GM23338 (cell line): ENCODE measurements around the gene EPHB6. TPM values are rescaled to one million over a fixed set of nuclear protein-coding genes. Genes with fewer than 3 reads are reported as not detected.

Experiments
- ATAC-seq: fragments of 200-7000 bp; cut with Tn5 transposase; 3 replicates; pipeline ENCODE4 v1.9.1; 2020
- DNase-seq: peaks from one replicate; pipeline ENCODE4 v3.0.0-alpha.2; 2015; ENCODE audit warnings: low spot score
- H2AFZ ChIP-seq: fragments of 200-600 bp; sonication (generic); 2 replicates; pipeline ENCODE4 v1.8.0; 2016; ENCODE audit warnings: antibody characterized with exemption, mild to moderate bottlenecking, moderate library complexity
- H3F3A ChIP-seq: fragments of 200-600 bp; sonication (generic); replicated peaks from 2 replicates; pipeline ENCODE4 v1.8.0; 2017; ENCODE audit warnings: antibody characterized with exemption, mixed run types, low read depth
- H3K27ac ChIP-seq: fragments of 200-600 bp; sonication (generic); 2 replicates; pipeline ENCODE4 v1.6.1; 2016; ENCODE audit warnings: low read depth
- H3K27me3 ChIP-seq: fragments of 200-600 bp; sonication (generic); 2 replicates; pipeline ENCODE4 v1.8.0; 2016; ENCODE audit warnings: mild to moderate bottlenecking, mixed run types, moderate library complexity; ENCODE audit not compliant: insufficient read depth
- H3K36me3 ChIP-seq: fragments of 200-600 bp; sonication (generic); 2 replicates; pipeline ENCODE4 v1.8.0; 2016; ENCODE audit warnings: mild to moderate bottlenecking; ENCODE audit not compliant: insufficient read depth
- H3K4me1 ChIP-seq: fragments of 200-600 bp; sonication (generic); 2 replicates; pipeline ENCODE4 v1.8.0; 2016; ENCODE audit warnings: mild to moderate bottlenecking, moderate library complexity; ENCODE audit not compliant: insufficient read depth
- H3K4me2 ChIP-seq: fragments of 200-600 bp; sonication (generic); 2 replicates; pipeline ENCODE4 v1.7.1; 2017; ENCODE audit warnings: mixed run types
- H3K4me3 ChIP-seq: fragments of 200-600 bp; sonication (generic); 2 replicates; pipeline ENCODE4 v1.6.1; 2016; ENCODE audit warnings: mixed run types
- H3K79me2 ChIP-seq: fragments of 200-600 bp; sonication (generic); replicated peaks from 2 replicates; pipeline ENCODE4 v1.8.0; 2017; ENCODE audit warnings: mild to moderate bottlenecking; ENCODE audit not compliant: insufficient read depth
- H3K9me2 ChIP-seq: fragments of 200-600 bp; sonication (generic); 2 replicates; pipeline ENCODE4 v1.8.0; 2017; ENCODE audit not compliant: insufficient read depth
- H4K20me1 ChIP-seq: fragments of 200-600 bp; sonication (generic); replicated peaks from 2 replicates; pipeline ENCODE4 v1.8.0; 2017; ENCODE audit warnings: mild to moderate bottlenecking; ENCODE audit not compliant: insufficient read depth
- H3K27ac Mint-ChIP-seq: 2 replicates; pipeline ENCODE4 v1.8.0; 2020; ENCODE audit warnings: inconsistent platforms, mild to moderate bottlenecking, moderate library complexity, mixed read lengths
- H3K27me3 Mint-ChIP-seq: 3 replicates; pipeline ENCODE4 v1.8.0; 2022; ENCODE audit warnings: low read depth, mild to moderate bottlenecking, moderate library complexity, mixed read lengths, inconsistent platforms; ENCODE audit not compliant: insufficient read depth, poor library complexity
- H3K36me3 Mint-ChIP-seq: 3 replicates; pipeline ENCODE4 v1.8.0; 2021; ENCODE audit warnings: low read depth, mild to moderate bottlenecking, inconsistent platforms, moderate library complexity, mixed read lengths
- H3K4me1 Mint-ChIP-seq: 3 replicates; pipeline ENCODE4 v1.8.0; 2020; ENCODE audit warnings: mild to moderate bottlenecking, inconsistent platforms, mixed read lengths
- H3K4me3 Mint-ChIP-seq: 3 replicates; pipeline ENCODE4 v1.8.0; 2021; ENCODE audit warnings: moderate library complexity, mild to moderate bottlenecking, inconsistent platforms, mixed read lengths
- H3K9me3 Mint-ChIP-seq: 3 replicates; pipeline ENCODE4 v1.8.0; 2020; ENCODE audit warnings: moderate library complexity, mild to moderate bottlenecking, inconsistent platforms, mixed read lengths
- CREB1 ChIP-seq: fragments of 250-450 bp; sonication (Bioruptor Pico); IDR thresholded peaks from 2 replicates; pipeline ENCODE4 v1.5.0; 2020; ENCODE audit warnings: low read depth, mild to moderate bottlenecking, moderate library complexity
- CTCF ChIP-seq, 2 experiments: fragments of 200-600 bp in 1 of 2; sonication (generic) in 1 of 2; conservative IDR thresholded peaks; 2 replicates each; pipeline versions ENCODE4 v1.5.1 to v1.6.1; 2016 to 2017; ENCODE audit warnings: antibody characterized with exemption in 2 of 2, low read depth in 2 of 2, mild to moderate bottlenecking in 2 of 2, moderate library complexity in 1 of 2
- ETS1 ChIP-seq: IDR thresholded peaks from 2 replicates; pipeline ENCODE4 v1.6.1; 2016; ENCODE audit warnings: antibody characterized with exemption
- EZH2 ChIP-seq: fragments of 200-600 bp; sonication (generic); IDR thresholded peaks from one replicate; pipeline ENCODE4 v1.8.0; 2017; ENCODE audit warnings: antibody characterized with exemption, mild to moderate bottlenecking, low read depth; ENCODE audit not compliant: unreplicated experiment
- EZH2phosphoT487 ChIP-seq: fragments of 200-600 bp; sonication (generic); IDR thresholded peaks from one replicate; pipeline ENCODE4 v1.8.1; 2018; ENCODE audit warnings: antibody characterized with exemption; ENCODE audit not compliant: unreplicated experiment
- JUNB ChIP-seq: IDR thresholded peaks from one replicate; pipeline ENCODE4 v1.6.1; 2016; ENCODE audit warnings: antibody characterized with exemption; ENCODE audit not compliant: unreplicated experiment
- NANOG ChIP-seq: IDR thresholded peaks from 2 replicates; pipeline ENCODE4 v1.6.1; 2016; ENCODE audit warnings: antibody characterized with exemption, borderline replicate concordance
- POLR2AphosphoS5 ChIP-seq: IDR thresholded peaks from 2 replicates; pipeline ENCODE4 v1.6.1; 2016; ENCODE audit warnings: antibody characterized with exemption, low read depth
- STAT1 ChIP-seq: IDR thresholded peaks from one replicate; pipeline ENCODE4 v1.6.1; 2016; ENCODE audit warnings: antibody characterized with exemption; ENCODE audit not compliant: unreplicated experiment
- ZNF114 ChIP-seq: fragments of 250-450 bp; sonication (Bioruptor Pico); IDR thresholded peaks from 2 replicates; pipeline ENCODE4 v1.5.0; 2020; ENCODE audit warnings: mild to moderate bottlenecking, moderate library complexity
- ZNF331 ChIP-seq: fragments of 250-450 bp; sonication (Bioruptor Pico); IDR thresholded peaks from 2 replicates; pipeline ENCODE4 v1.5.0; 2020; ENCODE audit warnings: low read depth, mild to moderate bottlenecking, moderate library complexity
- ZNF462 ChIP-seq: fragments of 250-450 bp; sonication (Bioruptor Pico); IDR thresholded peaks from 2 replicates; pipeline ENCODE4 v1.5.0; 2020; ENCODE audit warnings: mild to moderate bottlenecking, moderate library complexity
- polyA plus RNA-seq: library from polyadenylated mRNA; unstranded; fragments of >200 nt; fragmentation: Nextera tagmentation; extraction: Ambion mirVana; gene quantifications from 2 replicates; pipeline ENCODE4 v1.2.1, GENCODE V29; 2016
- total RNA-seq: library from RNA; depleted of rRNA; stranded (reverse); fragments of >200 nt; shearing (Covaris generic); gene quantifications from 2 replicates; pipeline ENCODE4 v1.2.3, GENCODE V29; 2014

Gene EPHB6
- total and polyA plus RNA-seq, 2 experiments from 2014 or later = 20.8 to 27.5 TPM

- Mint-ChIP-seq H3K27me3 (peaks cover 4% of the 10 kb centered on the region), H3K36me3 (peaks cover 5% of the 10 kb centered on the region; the same call in 2 of the 3 replicates), H3K9me3 (peaks cover 35% of the 10 kb centered on the region), H3K4me3 (no peak overlapping the region), H3K4me1 (0 out of 3 replicates have a peak, but pooled peaks cover 4% of the 10 kb centered on the region), H3K27ac (no peak overlapping the region)
- Histone ChIP-seq H3K9me2 (peaks cover 8% of the 10 kb centered on the region; the same call in 1 of the 2 replicates), H3K4me2 (no peak overlapping the region), H3F3A (no peaks in the 10 kb centered on the region), H3K36me3 (0 out of 2 replicates have a peak, but pooled peaks cover 15% of the 10 kb centered on the region), H4K20me1 (no peaks in the 10 kb centered on the region), H3K27ac (no peak overlapping the region), H3K27me3 (no peaks in the 10 kb centered on the region), H3K79me2 (no peaks in the 10 kb centered on the region), H3K4me3 (no peak overlapping the region), H2AFZ (no peak overlapping the region), H3K4me1 (no peaks in the 10 kb centered on the region)
- DNase-seq (no peak), ATAC-seq (no peak)
- no peak for TF ChIP-seq EZH2
Measured at GRCh38 chr7:142904128-142904527, 49.3 kb downstream of the EPHB6 start.

- Histone ChIP-seq H3K9me2 (peaks cover 8% of the 10 kb centered on the region; the same call in 1 of the 2 replicates), H3K4me3 (no peak overlapping the region)
- peaks cover 35% of the 10 kb centered on the region for H3K9me3 Mint-ChIP-seq
- TF ChIP-seq STAT1 (no peak), ZNF462 (CRISPR knock-in tag) (no peak), CREB1 (CRISPR knock-in tag) (no peak), ETS1 (no peak), CTCF (conservative IDR thresholded peaks at IDR 0.05; ENCODE audit: low read depth in 2 of 2) (no peak), ZNF114 (no peak), EZH2 (no peak), NANOG (no peak), POLR2AphosphoS5 (no peak), JUNB (no peak), EZH2phosphoT487 (no peak), ZNF331 (CRISPR knock-in tag) (no peak)
Measured at GRCh38 chr7:142905759-142906158, 50.9 kb downstream of the EPHB6 start.

More at GRCh38 chr7:142905759-142906158, 50.9 kb downstream of the EPHB6 start:
- no peak for DNase-seq
- H3K27me3 Mint-ChIP-seq = peaks cover 4% of the 10 kb centered on the region
- no peaks in the 10 kb centered on the region for H4K20me1 ChIP-seq
- 0 out of 3 replicates have a peak, but pooled peaks cover 4% of the 10 kb centered on the region for H3K4me1 Mint-ChIP-seq
- no peak overlapping the region for H2AFZ ChIP-seq
- H3F3A ChIP-seq = no peaks in the 10 kb centered on the region
- H3K4me2 ChIP-seq = no peak overlapping the region
- no peaks in the 10 kb centered on the region for H3K27me3 ChIP-seq
- no peak overlapping the region for H3K4me3 Mint-ChIP-seq
- H3K79me2 ChIP-seq = no peaks in the 10 kb centered on the region
- 0 out of 2 replicates have a peak, but pooled peaks cover 15% of the 10 kb centered on the region for H3K36me3 ChIP-seq
- H3K36me3 Mint-ChIP-seq = peaks cover 5% of the 10 kb centered on the region; the same call in 2 of the 3 replicates
- H3K4me1 ChIP-seq = no peaks in the 10 kb centered on the region
- no peak overlapping the region for H3K27ac Mint-ChIP-seq
- no peak for ATAC-seq
- H3K27ac ChIP-seq = no peak overlapping the region
